CD4-positive, alpha-beta T cell treated with Interferon gamma for 1 hour (primary cell): ENCODE data around the gene CFAP299.
A peak's percentile ranks its signal among the peaks of the same experiment; 100 is the strongest.
"Not testable (repeated sequence)": the region's sequence is repeated elsewhere in the genome, so short reads cannot be mapped to it uniquely, and the experiment has no call there.

Experiments
- DNase-seq: peaks from one replicate; pipeline ENCODE4 v3.0.0-alpha.2; 2020

Gene CFAP299

GRCh38 chr4:80335554-80336358, at the start of gene CFAP299:
Gene CFAP299, plus strand, starts transcription at chr4:80335730.
- DNase-seq, result peak; percentile 64

GRCh38 chr4:80286451-80286850, 49.1 kb upstream of the CFAP299 start:
- DNase-seq, result no peak

- not testable (repeated sequence) for DNase-seq
Observed at GRCh38 chr4:80290665-80291064, 44.9 kb upstream of the CFAP299 start.

- no peak for DNase-seq
Observed at GRCh38 chr4:80294206-80294605, 41.3 kb upstream of the CFAP299 start.

- no peak for DNase-seq
Observed at GRCh38 chr4:80295336-80295735, 40.2 kb upstream of the CFAP299 start.

GRCh38 chr4:80295826-80296225, 39.7 kb upstream of the CFAP299 start:
- DNase-seq, result no peak

GRCh38 chr4:80301884-80302283, 33.6 kb upstream of the CFAP299 start:
- DNase-seq, result no peak

GRCh38 chr4:80302616-80303223, 32.8 kb upstream of the CFAP299 start:
- no peak for DNase-seq

- DNase-seq, result no peak
Observed at GRCh38 chr4:80305466-80305865, 30.1 kb upstream of the CFAP299 start.

GRCh38 chr4:80306260-80306659, 29.3 kb upstream of the CFAP299 start:
- DNase-seq, result no peak

GRCh38 chr4:80307183-80307735, 28.3 kb upstream of the CFAP299 start:
- no peak for DNase-seq

- DNase-seq, result no peak
Observed at GRCh38 chr4:80307774-80308465, 27.6 kb upstream of the CFAP299 start.

- no peak for DNase-seq
Observed at GRCh38 chr4:80308466-80308822, 27.1 kb upstream of the CFAP299 start.

- DNase-seq, result no peak
Observed at GRCh38 chr4:80309294-80310004, 26.1 kb upstream of the CFAP299 start.

- DNase-seq, result no peak
Observed at GRCh38 chr4:80311130-80311529, 24.4 kb upstream of the CFAP299 start.

- DNase-seq, result no peak
Observed at GRCh38 chr4:80312124-80312523, 23.4 kb upstream of the CFAP299 start.

- DNase-seq, result no peak
Observed at GRCh38 chr4:80313627-80314026, 21.9 kb upstream of the CFAP299 start.

GRCh38 chr4:80315848-80316247, 19.7 kb upstream of the CFAP299 start:
- DNase-seq, result not testable (repeated sequence)

GRCh38 chr4:80321341-80321740, 14.2 kb upstream of the CFAP299 start:
- DNase-seq, result no peak

- no peak for DNase-seq
Observed at GRCh38 chr4:80321776-80322175, 13.8 kb upstream of the CFAP299 start.

- no peak for DNase-seq
Observed at GRCh38 chr4:80322716-80323115, 12.8 kb upstream of the CFAP299 start.

- no peak for DNase-seq
Observed at GRCh38 chr4:80324171-80324570, 11.4 kb upstream of the CFAP299 start.

- DNase-seq, result no peak
Observed at GRCh38 chr4:80331693-80332092, 3.8 kb upstream of the CFAP299 start.
